ENCODE results near the gene GRID2. TPM values are rescaled to one million over a fixed set of nuclear protein-coding genes. Genes with fewer than 3 reads are reported as not detected.

Gene GRID2
- polyA plus RNA-seq, 1 donor from 2014 or later = 14.9 TPM

DNA sequence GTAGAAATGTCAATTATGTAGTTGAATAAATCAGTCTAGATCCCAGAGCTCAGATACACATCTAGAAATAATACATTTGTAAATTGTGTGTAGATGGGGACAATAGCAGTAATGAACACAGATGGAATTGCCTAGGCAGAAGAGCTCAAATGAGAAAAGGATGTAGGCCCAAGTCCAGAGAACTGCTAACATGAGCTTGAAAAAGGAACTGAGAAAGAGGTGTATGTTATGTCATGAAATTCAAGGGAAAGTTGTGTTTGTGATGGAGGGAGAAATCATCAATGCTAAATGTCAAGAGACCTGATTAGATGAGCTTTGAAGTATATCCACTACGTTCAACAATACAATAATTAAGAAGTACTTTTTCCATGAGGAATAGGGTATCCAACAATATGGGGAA is 1148.2 kb downstream of the GRID2 start:
- no peak overlapping the region for H3K4me3 ChIP-seq (ENCODE audit: low read length)
- H3K27ac ChIP-seq (ENCODE audit: low read length) = no peak overlapping the region
- no peak overlapping the region for H3K4me2 ChIP-seq (ENCODE audit: low read length)
- no peak overlapping the region for H3K9ac ChIP-seq (ENCODE audit: low read length)
- H3K9me2 ChIP-seq (ENCODE audit: insufficient read depth, low read length) = no peaks in the 10 kb centered on the region
- no peaks in the 10 kb centered on the region for H3K36me3 ChIP-seq (ENCODE audit: insufficient read depth, low read length)
- H4K20me1 ChIP-seq (ENCODE audit: insufficient read depth) = no peaks in the 10 kb centered on the region
- H2AFZ ChIP-seq (ENCODE audit: low read depth, low read length) = no peak overlapping the region
- H3K27me3 ChIP-seq (ENCODE audit: insufficient read depth, low read depth, low read length) = no peaks in the 10 kb centered on the region
- H3F3A ChIP-seq (ENCODE audit: insufficient read depth, low read length, poor library complexity, severe bottlenecking) = no peaks in the 10 kb centered on the region
- H3K9me3 ChIP-seq (ENCODE audit: low read length) = no peaks in the 10 kb centered on the region
- H3K79me2 ChIP-seq (replicated peaks; ENCODE audit: insufficient read depth, low read length) = no peaks in the 10 kb centered on the region
- TF ChIP-seq MXI1 (conservative IDR thresholded peaks at IDR 0.05; ENCODE audit: poor library complexity, severe bottlenecking) (no peak), EP300 (conservative IDR thresholded peaks at IDR 0.05; ENCODE audit: poor library complexity, severe bottlenecking) (no peak), SMC3 (conservative IDR thresholded peaks at IDR 0.05; ENCODE audit: poor library complexity) (no peak), RAD21 (conservative IDR thresholded peaks at IDR 0.05) (no peak), EZH2 (IDR thresholded peaks at IDR 0.05; ENCODE audit: borderline replicate concordance, insufficient read depth, low read length, poor library complexity, severe bottlenecking) (no peak), TAF1 (IDR thresholded peaks at IDR 0.05; ENCODE audit: low read depth) (no peak)
- TF ChIP-seq, protein P1, sequence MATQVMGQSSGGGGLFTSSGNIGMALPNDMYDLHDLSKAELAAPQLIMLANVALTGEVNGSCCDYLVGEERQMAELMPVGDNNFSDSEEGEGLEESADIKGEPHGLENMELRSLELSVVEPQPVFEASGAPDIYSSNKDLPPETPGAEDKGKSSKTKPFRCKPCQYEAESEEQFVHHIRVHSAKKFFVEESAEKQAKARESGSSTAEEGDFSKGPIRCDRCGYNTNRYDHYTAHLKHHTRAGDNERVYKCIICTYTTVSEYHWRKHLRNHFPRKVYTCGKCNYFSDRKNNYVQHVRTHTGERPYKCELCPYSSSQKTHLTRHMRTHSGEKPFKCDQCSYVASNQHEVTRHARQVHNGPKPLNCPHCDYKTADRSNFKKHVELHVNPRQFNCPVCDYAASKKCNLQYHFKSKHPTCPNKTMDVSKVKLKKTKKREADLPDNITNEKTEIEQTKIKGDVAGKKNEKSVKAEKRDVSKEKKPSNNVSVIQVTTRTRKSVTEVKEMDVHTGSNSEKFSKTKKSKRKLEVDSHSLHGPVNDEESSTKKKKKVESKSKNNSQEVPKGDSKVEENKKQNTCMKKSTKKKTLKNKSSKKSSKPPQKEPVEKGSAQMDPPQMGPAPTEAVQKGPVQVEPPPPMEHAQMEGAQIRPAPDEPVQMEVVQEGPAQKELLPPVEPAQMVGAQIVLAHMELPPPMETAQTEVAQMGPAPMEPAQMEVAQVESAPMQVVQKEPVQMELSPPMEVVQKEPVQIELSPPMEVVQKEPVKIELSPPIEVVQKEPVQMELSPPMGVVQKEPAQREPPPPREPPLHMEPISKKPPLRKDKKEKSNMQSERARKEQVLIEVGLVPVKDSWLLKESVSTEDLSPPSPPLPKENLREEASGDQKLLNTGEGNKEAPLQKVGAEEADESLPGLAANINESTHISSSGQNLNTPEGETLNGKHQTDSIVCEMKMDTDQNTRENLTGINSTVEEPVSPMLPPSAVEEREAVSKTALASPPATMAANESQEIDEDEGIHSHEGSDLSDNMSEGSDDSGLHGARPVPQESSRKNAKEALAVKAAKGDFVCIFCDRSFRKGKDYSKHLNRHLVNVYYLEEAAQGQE (IDR thresholded peaks at IDR 0.05; ENCODE audit: borderline replicate concordance) = no peak

DNA sequence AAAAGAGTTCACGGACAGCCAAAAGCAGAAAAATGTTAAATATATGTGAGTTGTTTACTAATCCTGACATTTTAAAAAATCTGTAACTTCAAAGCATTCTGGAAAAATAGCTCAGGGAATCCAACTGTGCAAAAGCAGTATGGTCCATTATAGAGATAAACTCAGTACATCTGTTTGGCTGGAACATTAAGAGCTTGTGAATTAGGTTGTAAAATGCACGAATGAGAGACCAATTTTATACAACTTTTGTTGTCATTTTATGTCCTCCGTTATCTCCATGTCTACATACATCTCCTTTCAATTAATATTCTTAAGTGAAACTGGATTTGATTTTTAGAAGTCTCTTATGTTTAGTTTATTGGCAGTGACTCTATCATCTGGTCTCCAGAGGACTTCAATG is 1157.8 kb downstream of the GRID2 start:
- Histone ChIP-seq H3K4me3 (ENCODE audit: low read length) (no peak overlapping the region), H3K27me3 (ENCODE audit: insufficient read depth, low read depth, low read length) (no peaks in the 10 kb centered on the region), H3K9me3 (ENCODE audit: low read length) (no peaks in the 10 kb centered on the region), H3K9me2 (ENCODE audit: insufficient read depth, low read length) (no peaks in the 10 kb centered on the region), H3K4me2 (ENCODE audit: low read length) (no peak overlapping the region), H3K27ac (ENCODE audit: low read length) (no peak overlapping the region), H2AFZ (ENCODE audit: low read depth, low read length) (no peak overlapping the region), H3K79me2 (replicated peaks; ENCODE audit: insufficient read depth, low read length) (no peaks in the 10 kb centered on the region), H3K9ac (ENCODE audit: low read length) (no peak overlapping the region), H3F3A (ENCODE audit: insufficient read depth, low read length, poor library complexity, severe bottlenecking) (no peaks in the 10 kb centered on the region), H4K20me1 (ENCODE audit: insufficient read depth) (no peaks in the 10 kb centered on the region), H3K36me3 (ENCODE audit: insufficient read depth, low read length) (no peaks in the 10 kb centered on the region)
- no peak for TF ChIP-seq EZH2 (IDR thresholded peaks at IDR 0.05; ENCODE audit: borderline replicate concordance, insufficient read depth, low read length, poor library complexity, severe bottlenecking)
- no peak for TF ChIP-seq POLR2AphosphoS5 (IDR thresholded peaks at IDR 0.05)
- TF ChIP-seq RAD21 (conservative IDR thresholded peaks at IDR 0.05) = no peak
- TF ChIP-seq MXI1 (conservative IDR thresholded peaks at IDR 0.05; ENCODE audit: poor library complexity, severe bottlenecking) = no peak
- TF ChIP-seq SMC3 (conservative IDR thresholded peaks at IDR 0.05; ENCODE audit: poor library complexity) = no peak
- TF ChIP-seq, protein P2, sequence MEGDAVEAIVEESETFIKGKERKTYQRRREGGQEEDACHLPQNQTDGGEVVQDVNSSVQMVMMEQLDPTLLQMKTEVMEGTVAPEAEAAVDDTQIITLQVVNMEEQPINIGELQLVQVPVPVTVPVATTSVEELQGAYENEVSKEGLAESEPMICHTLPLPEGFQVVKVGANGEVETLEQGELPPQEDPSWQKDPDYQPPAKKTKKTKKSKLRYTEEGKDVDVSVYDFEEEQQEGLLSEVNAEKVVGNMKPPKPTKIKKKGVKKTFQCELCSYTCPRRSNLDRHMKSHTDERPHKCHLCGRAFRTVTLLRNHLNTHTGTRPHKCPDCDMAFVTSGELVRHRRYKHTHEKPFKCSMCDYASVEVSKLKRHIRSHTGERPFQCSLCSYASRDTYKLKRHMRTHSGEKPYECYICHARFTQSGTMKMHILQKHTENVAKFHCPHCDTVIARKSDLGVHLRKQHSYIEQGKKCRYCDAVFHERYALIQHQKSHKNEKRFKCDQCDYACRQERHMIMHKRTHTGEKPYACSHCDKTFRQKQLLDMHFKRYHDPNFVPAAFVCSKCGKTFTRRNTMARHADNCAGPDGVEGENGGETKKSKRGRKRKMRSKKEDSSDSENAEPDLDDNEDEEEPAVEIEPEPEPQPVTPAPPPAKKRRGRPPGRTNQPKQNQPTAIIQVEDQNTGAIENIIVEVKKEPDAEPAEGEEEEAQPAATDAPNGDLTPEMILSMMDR (IDR thresholded peaks at IDR 0.05; ENCODE audit: poor library complexity, severe bottlenecking) = no peak
- no peak for TF ChIP-seq EP300 (conservative IDR thresholded peaks at IDR 0.05; ENCODE audit: poor library complexity, severe bottlenecking)
- TF ChIP-seq, protein P1 (IDR thresholded peaks at IDR 0.05; ENCODE audit: borderline replicate concordance) = no peak
- TF ChIP-seq TAF1 (IDR thresholded peaks at IDR 0.05; ENCODE audit: low read depth) = no peak

Data from neural cell (in vitro differentiated cells).